RWPE1 (cell line): ENCODE data around the gene RNU11.

Source experiments
- CTCF ChIA-PET: fragments of 350-600 bp; sonication (Branson Sonifier 250); formaldehyde crosslinking; extraction: SDS; loops from one replicate; lab custom pipeline; 2021; lab: Yijun Ruan, JAX
- POLR2A ChIA-PET: fragments of 400-600 bp; formaldehyde crosslinking; extraction: SDS; loops from one replicate; lab custom pipeline; 2020; ENCODE audit warnings: antibody characterized with exemption; ENCODE audit not compliant: low non-redundant PET; lab: Yijun Ruan, JAX
- DNase-seq: peaks from one replicate; pipeline ENCODE4 v3.0.0; 2012; ENCODE audit warnings: low spot score
- H3K27ac ChIP-seq: fragments of 450-650 bp; 2 replicates; pipeline ENCODE4 v1.5.1; 2017
- TF ChIP-seq, protein P1 (sequence below): fragments of 450-650 bp; conservative IDR thresholded peaks from 2 replicates; pipeline ENCODE4 v1.5.1; 2017; ENCODE audit warnings: low read depth, mild to moderate bottlenecking

The RNU11 gene

DNA sequence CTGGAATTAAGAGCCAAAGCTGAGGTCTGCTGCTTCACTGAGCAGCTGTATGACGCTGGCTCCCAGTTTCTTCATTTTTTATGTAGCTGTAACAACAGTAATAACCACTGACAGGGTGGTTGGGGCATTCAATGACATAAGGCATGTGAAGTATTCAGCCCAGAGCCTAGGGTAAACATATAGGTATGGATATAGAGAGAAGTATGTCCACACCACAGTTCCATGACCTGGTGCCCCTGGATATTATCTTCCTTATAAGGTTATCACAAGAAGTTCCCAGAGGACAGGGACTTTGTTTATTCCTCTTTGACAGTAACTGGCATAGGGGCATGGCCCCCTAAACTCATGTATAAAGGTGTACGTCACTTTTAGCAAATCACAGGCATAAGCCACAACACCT, 41.6 kb upstream of the RNU11 start:
- H3K27ac ChIP-seq, result no peak overlapping the region
- TF ChIP-seq, protein P1, sequence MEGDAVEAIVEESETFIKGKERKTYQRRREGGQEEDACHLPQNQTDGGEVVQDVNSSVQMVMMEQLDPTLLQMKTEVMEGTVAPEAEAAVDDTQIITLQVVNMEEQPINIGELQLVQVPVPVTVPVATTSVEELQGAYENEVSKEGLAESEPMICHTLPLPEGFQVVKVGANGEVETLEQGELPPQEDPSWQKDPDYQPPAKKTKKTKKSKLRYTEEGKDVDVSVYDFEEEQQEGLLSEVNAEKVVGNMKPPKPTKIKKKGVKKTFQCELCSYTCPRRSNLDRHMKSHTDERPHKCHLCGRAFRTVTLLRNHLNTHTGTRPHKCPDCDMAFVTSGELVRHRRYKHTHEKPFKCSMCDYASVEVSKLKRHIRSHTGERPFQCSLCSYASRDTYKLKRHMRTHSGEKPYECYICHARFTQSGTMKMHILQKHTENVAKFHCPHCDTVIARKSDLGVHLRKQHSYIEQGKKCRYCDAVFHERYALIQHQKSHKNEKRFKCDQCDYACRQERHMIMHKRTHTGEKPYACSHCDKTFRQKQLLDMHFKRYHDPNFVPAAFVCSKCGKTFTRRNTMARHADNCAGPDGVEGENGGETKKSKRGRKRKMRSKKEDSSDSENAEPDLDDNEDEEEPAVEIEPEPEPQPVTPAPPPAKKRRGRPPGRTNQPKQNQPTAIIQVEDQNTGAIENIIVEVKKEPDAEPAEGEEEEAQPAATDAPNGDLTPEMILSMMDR, result no peak
- POLR2A ChIA-PET, result no interaction called here
- CTCF ChIA-PET, result no interaction called here
- DNase-seq, result no peak

DNA sequence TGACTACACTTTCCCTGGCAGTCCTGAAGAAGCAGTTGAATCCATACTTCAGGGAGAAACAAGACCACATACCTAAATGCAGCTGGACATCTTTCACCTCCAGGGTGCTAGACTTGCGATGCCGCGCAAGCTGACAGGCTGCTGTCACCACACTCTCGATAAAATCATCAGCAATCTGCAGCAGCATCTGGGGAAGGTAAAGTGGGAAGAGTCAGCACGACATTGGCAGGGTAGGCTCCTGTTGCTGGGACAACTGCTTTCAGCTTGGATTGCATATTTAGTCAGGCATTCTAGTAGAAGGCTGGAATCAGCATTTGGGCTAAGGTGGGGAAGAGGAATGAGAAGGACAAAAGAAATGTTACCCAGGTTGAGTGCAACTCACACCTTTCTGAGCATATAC, 35.2 kb upstream of the RNU11 start:
- DNase-seq, result no peak
- ChIA-PET POLR2A (no interaction called here), CTCF (interaction anchor here (0.5 kb wide), 1 partner anchor 11 kb away, joined by 4 read pairs; no protein-coding TSS in a partner anchor)
- TF ChIP-seq, protein P1, result no peak
- no peak overlapping the region for H3K27ac ChIP-seq

DNA sequence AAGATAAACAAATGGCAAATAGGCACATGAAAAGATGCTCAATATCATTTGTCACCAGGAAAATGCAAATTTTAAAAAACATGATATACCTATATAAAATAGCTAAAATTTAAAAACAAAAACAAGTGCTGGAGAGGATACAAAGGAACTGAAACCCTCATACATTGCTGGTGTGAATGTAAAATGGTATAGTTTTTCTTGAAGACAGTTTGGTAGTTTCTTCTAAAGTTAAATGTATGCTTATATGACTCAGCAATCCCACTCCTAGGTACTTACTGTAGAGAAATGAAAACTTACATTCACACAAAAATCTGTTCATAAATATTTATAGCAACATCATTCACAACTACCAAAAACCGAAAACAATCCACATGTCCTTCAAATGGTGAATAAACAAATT, 16.7 kb upstream of the RNU11 start:
- no peak for DNase-seq
- TF ChIP-seq, protein P1, result no peak
- H3K27ac ChIP-seq, result no peak overlapping the region
- ChIA-PET POLR2A (no interaction called here), CTCF (no interaction called here)

DNA sequence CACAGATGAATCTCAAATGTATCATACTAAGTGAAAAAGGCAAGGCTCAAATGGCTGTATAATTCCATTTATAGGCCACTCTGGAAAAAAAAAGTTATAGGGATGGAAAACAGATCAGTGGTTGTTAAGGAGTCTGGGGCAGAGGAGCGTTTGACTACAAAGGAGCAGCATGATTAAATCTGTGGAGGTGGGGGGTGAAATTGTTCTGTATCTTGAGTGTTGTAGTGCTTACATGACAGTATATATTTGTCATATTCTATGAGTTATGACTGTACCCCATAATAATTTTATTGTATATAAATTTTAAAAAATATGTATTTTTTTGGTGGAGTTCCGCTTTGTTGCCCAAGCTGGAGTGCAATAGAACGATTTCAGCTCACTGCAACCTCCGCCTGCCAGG, 15.8 kb upstream of the RNU11 start:
- ChIA-PET CTCF (interaction anchor here (0.7 kb wide), 1 partner anchor 8 kb away, joined by 3 read pairs; no protein-coding TSS in a partner anchor), POLR2A (no interaction called here)
- TF ChIP-seq, protein P1, result no peak
- DNase-seq, result no peak
- H3K27ac ChIP-seq, result no peak overlapping the region

DNA sequence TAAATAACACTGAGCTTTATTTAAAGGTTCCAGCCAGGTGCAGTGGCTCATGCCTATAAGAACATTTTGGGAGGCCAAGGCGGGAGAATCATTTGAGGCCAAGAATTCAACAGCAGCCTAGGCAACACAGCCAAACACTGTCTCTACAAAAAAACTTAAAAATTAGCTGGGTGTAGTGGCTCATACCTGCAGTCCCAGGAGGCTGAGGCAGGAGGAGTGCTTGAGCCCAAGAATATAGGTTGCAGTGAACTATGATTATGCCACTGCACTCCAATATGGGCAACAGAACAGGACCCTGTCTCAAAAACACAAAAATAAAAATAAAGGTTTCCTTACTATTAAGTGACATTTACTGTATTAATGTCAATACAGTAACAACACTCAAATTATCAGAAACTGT, 7.6 kb upstream of the RNU11 start:
- TF ChIP-seq, protein P1, result 0 out of 2 replicates have a peak, but pooled peaks have one; percentile 26
- H3K27ac ChIP-seq, result peak overlapping the region; percentile 22; the same call in 1 of the 2 replicates
- DNase-seq, result no peak
- CTCF ChIA-PET, result interaction anchor here (0.6 to 0.7 kb wide), 3 partner anchors 8 to 506 kb away, joined by 3 read pairs; no protein-coding TSS in a partner anchor
- POLR2A ChIA-PET, result no interaction called here

- CTCF ChIA-PET, result interaction anchor here (0.6 to 2.0 kb wide), 3 partner anchors 24 to 235 kb away, joined by 3 to 11 read pairs (median 3); no protein-coding TSS in a partner anchor
- DNase-seq, result peak; percentile 50
- POLR2A ChIA-PET, result interaction anchor here (0.6 to 1.8 kb wide), 3 partner anchors 26 to 235 kb away, joined by 3 to 7 read pairs (median 3); partner anchors contain the start of genes GMEB1 and YTHDF2
Measured at GRCh38 chr1:28642056-28642846, 6.1 kb upstream of the RNU11 start.

More at GRCh38 chr1:28642056-28642846, 6.1 kb upstream of the RNU11 start:
- TF ChIP-seq, protein P1, result no peak
- H3K27ac ChIP-seq, result peak overlapping the region; percentile 93
